ENCODE data around the gene SELENOF. TPM values are rescaled to one million over a fixed set of nuclear protein-coding genes. Genes with fewer than 3 reads are reported as not detected.
"Not testable (repeated sequence)": the region's sequence is repeated elsewhere in the genome, so short reads cannot be mapped to it uniquely, and the experiment has no call there.

The SELENOF gene
- total RNA-seq, 3 donors from 2014 or later = 138 to 202 (median 191) TPM

GRCh38 chr1:86888327-86888726, 25.6 kb downstream of the SELENOF start:
- ATAC-seq = no peak
- Histone ChIP-seq H3K36me3 (ENCODE audit: low read depth) (no peaks in the 10 kb centered on the region), H3K9me3 (no peaks in the 10 kb centered on the region), H3K4me1 (ENCODE audit: low read depth) (no peaks in the 10 kb centered on the region), H3K4me3 (no peak overlapping the region)
- intact Hi-C loops (cut with DNase I, micrococcal nuclease) = no loop called here
- no peak for DNase-seq
- TF ChIP-seq CTCF (IDR thresholded peaks at IDR 0.05) = no peak

GRCh38 chr1:86887479-86888162, 26.3 kb downstream of the SELENOF start:
- intact Hi-C loops (cut with DNase I, micrococcal nuclease) = no loop called here
- Histone ChIP-seq H3K36me3 (ENCODE audit: low read depth) (no peaks in the 10 kb centered on the region), H3K4me3 (no peak overlapping the region), H3K9me3 (no peaks in the 10 kb centered on the region), H3K4me1 (ENCODE audit: low read depth) (no peaks in the 10 kb centered on the region)
- no peak for ATAC-seq
- no peak for DNase-seq
- TF ChIP-seq CTCF (IDR thresholded peaks at IDR 0.05) = no peak

GRCh38 chr1:86875722-86876121, 38.2 kb downstream of the SELENOF start:
- ATAC-seq = no peak
- H3K4me1 ChIP-seq (ENCODE audit: low read depth) = no peaks in the 10 kb centered on the region
- DNase-seq = no peak
- intact Hi-C loops (cut with DNase I, micrococcal nuclease) = no loop called here
- no peaks in the 10 kb centered on the region for H3K9me3 ChIP-seq
- no peaks in the 10 kb centered on the region for H3K36me3 ChIP-seq (ENCODE audit: low read depth)
- H3K4me3 ChIP-seq = no peak overlapping the region
- TF ChIP-seq CTCF (IDR thresholded peaks at IDR 0.05) = no peak

GRCh38 chr1:86872086-86872485, 41.8 kb downstream of the SELENOF start:
- ATAC-seq (no peak), DNase-seq (no peak)
- Histone ChIP-seq H3K9me3 (no peaks in the 10 kb centered on the region), H3K36me3 (ENCODE audit: low read depth) (no peaks in the 10 kb centered on the region), H3K4me3 (no peak overlapping the region), H3K4me1 (ENCODE audit: low read depth) (no peaks in the 10 kb centered on the region)
- no peak for TF ChIP-seq CTCF (IDR thresholded peaks at IDR 0.05)
- intact Hi-C loops (cut with DNase I, micrococcal nuclease) = no loop called here

- no peaks in the 10 kb centered on the region for H3K36me3 ChIP-seq (ENCODE audit: low read depth)
- ATAC-seq = no peak
- H3K4me1 ChIP-seq (ENCODE audit: low read depth) = no peaks in the 10 kb centered on the region
- H3K9me3 ChIP-seq = no peaks in the 10 kb centered on the region
- H3K4me3 ChIP-seq = no peak overlapping the region
- no peak for DNase-seq
- TF ChIP-seq CTCF (IDR thresholded peaks at IDR 0.05) = no peak
- intact Hi-C loops (cut with DNase I, micrococcal nuclease) = no loop called here
Observed at GRCh38 chr1:86871001-86871400, 42.9 kb downstream of the SELENOF start.

- H3K9me3 ChIP-seq = no peaks in the 10 kb centered on the region
- DNase-seq = no peak
- H3K4me3 ChIP-seq = no peak overlapping the region
- H3K4me1 ChIP-seq (ENCODE audit: low read depth) = no peaks in the 10 kb centered on the region
- no peak for ATAC-seq
- no peaks in the 10 kb centered on the region for H3K36me3 ChIP-seq (ENCODE audit: low read depth)
- no peak for TF ChIP-seq CTCF (IDR thresholded peaks at IDR 0.05)
- intact Hi-C loops (cut with DNase I, micrococcal nuclease) = no loop called here
Observed at GRCh38 chr1:86868477-86868876, 45.4 kb downstream of the SELENOF start.

GRCh38 chr1:86867278-86867677, 46.6 kb downstream of the SELENOF start:
- H3K9me3 ChIP-seq; ATAC-seq; H3K4me3 ChIP-seq; intact Hi-C loops (cut with DNase I, micrococcal nuclease); H3K4me1 ChIP-seq (ENCODE audit: low read depth); DNase-seq; H3K36me3 ChIP-seq (ENCODE audit: low read depth): not testable (repeated sequence)

All from mucosa of descending colon (tissue), 3 donors.